HUES48 (cell line): ENCODE measurements around the gene KCNJ16.
"Not testable (repeated sequence)": the region's sequence is repeated elsewhere in the genome, so short reads cannot be mapped to it uniquely, and the experiment has no call there.

ENCODE experiments used
- H3K27ac ChIP-seq: one replicate; pipeline ENCODE4 v1.7.0; 2013; ENCODE audit warnings: low read depth, low read length, inconsistent platforms
- H3K27me3 ChIP-seq: 2 replicates; pipeline ENCODE4 v1.6.1; 2013; ENCODE audit warnings: mild to moderate bottlenecking, low read length; ENCODE audit not compliant: control insufficient read depth, insufficient read depth
- H3K36me3 ChIP-seq: 2 replicates; pipeline ENCODE4 v1.6.1; 2013; ENCODE audit warnings: low read length; ENCODE audit not compliant: control insufficient read depth, insufficient read depth
- H3K4me1 ChIP-seq: 2 replicates; pipeline ENCODE4 v1.6.1; 2013; ENCODE audit warnings: mild to moderate bottlenecking, low read length; ENCODE audit not compliant: control insufficient read depth, insufficient read depth
- H3K4me3 ChIP-seq: 2 replicates; pipeline ENCODE4 v1.5.1; 2013; ENCODE audit warnings: mild to moderate bottlenecking, low read depth, low read length
- H3K9ac ChIP-seq: 2 replicates; pipeline ENCODE4 v1.6.1; 2013; ENCODE audit warnings: mild to moderate bottlenecking, low read depth, low read length, moderate library complexity
- H3K9me3 ChIP-seq: 2 replicates; pipeline ENCODE4 v1.6.1; 2013; ENCODE audit warnings: low read length; ENCODE audit not compliant: control insufficient read depth, insufficient read depth

The KCNJ16 gene

DNA sequence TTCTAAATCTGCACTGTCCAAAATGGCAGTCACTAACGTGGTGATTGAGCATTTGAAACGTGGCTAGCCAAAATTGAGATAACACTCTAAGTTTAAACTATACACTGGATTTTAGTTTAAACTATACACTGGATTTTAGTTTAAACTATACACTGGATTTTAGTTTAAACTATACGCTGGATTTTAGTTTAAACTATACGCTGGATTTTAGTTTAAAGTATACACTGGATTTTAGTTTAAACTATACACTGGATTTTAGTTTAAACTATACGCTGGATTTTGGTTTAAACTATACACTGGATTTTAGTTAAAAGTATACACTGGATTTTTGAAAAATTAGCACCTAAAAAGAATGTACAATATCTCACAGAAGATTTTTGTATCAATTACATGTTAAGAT is 29.2 kb upstream of the KCNJ16 start:
- not testable (repeated sequence) for H3K4me1 ChIP-seq, H3K9me3 ChIP-seq, H3K27ac ChIP-seq, H3K36me3 ChIP-seq, H3K27me3 ChIP-seq, H3K9ac ChIP-seq, H3K4me3 ChIP-seq

DNA sequence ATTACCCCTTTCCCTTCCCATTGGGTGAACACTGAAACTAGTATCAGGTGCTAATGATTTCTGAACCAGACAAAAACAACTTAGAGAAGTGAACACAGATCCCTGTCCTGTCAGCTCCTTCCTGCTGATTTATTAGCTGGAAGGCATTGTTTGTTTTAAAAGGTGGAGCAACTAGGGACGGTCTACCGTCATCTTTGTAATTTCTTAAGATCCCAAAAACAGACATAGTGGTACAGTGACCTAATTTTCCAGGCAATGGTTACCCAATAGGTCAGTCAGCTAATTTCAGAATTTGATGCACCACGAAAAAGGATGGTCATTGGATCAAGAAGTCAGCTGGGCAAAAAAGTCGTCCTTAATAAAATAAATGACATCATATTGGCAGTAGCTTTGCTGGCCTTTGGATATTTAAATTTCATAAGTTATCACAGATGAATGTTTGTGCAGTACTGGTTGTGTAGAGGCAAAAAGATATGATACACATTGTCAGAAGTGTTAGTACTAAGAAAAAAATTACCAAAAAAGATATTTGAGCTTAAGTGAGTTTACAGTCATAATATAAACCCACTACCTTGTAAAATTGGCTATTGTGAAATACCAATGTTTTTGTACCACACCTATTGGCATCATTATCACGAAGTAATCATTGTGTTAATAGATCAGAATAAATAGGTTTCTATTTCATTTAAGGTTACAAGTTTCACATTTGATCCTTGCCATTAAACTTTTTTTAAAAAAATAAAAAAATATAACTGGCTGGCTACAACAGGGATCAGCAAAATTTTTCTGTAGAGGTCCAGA is 27.2 kb upstream of the KCNJ16 start:
- Histone ChIP-seq H3K9ac (no peak overlapping the region), H3K4me1 (no peaks in the 10 kb centered on the region), H3K9me3 (no peaks in the 10 kb centered on the region), H3K4me3 (no peak overlapping the region), H3K27me3 (no peaks in the 10 kb centered on the region), H3K36me3 (no peaks in the 10 kb centered on the region), H3K27ac (no peak overlapping the region)

DNA sequence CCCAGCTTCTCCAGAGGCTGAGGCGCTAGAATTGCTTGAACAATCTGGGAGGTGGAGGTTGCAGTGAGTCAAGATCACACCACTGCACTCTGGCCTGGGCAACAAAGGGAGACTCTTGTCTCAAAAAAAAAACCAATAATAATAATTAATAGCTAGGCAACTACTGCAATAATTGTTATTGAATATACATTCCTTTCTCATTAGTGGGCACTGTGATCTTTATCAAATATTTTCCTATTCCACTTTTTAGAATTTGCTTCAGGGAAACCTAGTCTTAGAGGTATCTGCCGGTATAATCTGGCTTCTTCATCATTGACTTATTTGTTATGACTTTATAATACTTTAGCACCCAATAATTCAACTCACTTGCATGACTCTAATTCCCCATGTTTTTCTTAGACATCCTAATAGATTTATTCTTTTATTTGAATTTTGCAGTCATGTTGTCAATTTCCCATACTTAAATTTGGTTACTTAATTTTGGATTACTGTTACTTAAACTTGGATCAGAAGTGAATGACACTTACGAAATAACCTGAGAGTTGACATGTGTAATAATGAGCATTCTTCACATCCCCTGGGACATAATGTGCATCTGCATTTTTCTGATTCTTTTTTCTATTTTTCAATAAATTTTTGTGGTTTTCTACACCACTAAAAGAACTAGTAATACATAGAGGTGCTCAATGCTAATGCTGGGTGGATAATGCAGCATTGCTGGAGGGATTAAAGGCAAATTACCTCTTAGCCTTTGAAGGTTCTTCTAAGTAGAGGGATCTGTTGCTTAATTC is 25.0 kb upstream of the KCNJ16 start:
- Histone ChIP-seq H3K9me3 (no peaks in the 10 kb centered on the region), H3K4me1 (peaks cover 5% of the 10 kb centered on the region), H3K4me3 (no peak overlapping the region), H3K27me3 (no peaks in the 10 kb centered on the region), H3K9ac (no peak overlapping the region), H3K36me3 (no peaks in the 10 kb centered on the region), H3K27ac (no peak overlapping the region)

DNA sequence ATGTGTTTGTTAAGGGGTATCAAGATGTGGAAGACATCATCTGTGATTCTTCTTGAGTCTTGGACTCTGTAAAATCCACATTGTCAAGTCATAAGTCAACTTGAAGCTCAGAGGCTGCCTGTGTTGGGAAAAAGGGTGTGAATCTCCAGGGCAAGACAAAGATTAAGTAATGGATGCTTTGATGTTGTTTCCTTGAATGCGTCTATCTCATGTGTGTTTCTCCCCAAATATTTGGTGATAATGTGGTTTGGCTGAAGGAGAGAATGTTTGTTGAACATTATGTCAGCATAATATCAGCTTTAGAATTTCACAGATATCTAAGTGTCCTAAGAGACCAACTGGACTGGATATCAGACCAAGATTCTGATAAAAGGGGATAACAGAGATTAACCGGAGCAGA is 24.1 kb upstream of the KCNJ16 start:
- Histone ChIP-seq H3K4me3 (no peak overlapping the region), H3K4me1 (peaks cover 13% of the 10 kb centered on the region), H3K27me3 (no peaks in the 10 kb centered on the region), H3K9me3 (no peaks in the 10 kb centered on the region), H3K9ac (no peak overlapping the region), H3K36me3 (no peaks in the 10 kb centered on the region), H3K27ac (no peak overlapping the region)

DNA sequence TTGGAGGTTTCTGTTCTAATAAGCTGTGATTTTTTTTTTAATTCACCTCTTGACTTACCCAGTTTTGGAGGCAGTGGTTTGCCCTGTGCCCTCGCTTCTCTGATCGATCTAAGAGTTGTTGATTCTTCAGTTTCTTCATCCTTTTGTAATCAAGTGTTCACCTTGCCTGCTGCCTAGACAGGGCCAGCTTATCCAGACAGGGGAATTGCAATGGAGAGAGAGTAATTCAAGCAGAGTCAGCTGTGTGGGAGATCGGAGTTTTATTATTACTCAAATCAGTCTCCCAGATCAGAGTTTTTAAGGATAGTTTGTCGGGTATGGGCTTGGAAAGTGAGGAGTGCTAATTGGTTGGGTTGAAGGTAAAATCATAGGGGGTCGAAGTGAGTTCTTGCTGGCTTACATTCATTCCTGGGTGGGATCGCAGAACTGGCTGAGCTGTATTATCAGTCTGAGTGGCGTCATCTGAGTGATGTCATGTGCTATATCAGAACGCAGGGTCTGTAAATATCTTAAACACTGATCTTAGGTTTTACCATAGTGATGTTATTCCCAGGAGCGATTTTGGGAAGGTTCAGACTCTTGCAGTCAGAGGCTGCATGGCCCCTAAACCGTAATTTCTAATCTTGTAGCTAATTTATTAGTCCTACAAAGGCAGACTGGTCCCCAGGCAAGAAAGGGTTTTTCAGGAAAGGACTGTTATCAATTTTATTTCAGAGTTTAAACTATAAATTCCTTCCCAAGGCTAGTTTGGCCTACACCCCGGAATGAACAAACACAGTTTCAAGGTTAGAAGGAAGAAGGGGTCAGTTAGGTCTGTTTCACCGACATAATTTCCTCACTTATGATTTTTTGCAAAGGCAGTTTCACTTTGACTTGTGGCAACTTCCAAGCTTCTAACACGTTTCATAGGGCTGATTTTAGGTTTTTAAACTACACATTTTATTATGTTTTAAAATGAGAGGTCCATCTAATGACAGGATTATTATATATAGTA is 21.5 kb upstream of the KCNJ16 start:
- Histone ChIP-seq H3K4me1 (peaks cover 13% of the 10 kb centered on the region), H3K4me3 (no peak overlapping the region), H3K9ac (no peak overlapping the region), H3K9me3 (no peaks in the 10 kb centered on the region), H3K36me3 (no peaks in the 10 kb centered on the region), H3K27me3 (no peaks in the 10 kb centered on the region), H3K27ac (no peak overlapping the region)

DNA sequence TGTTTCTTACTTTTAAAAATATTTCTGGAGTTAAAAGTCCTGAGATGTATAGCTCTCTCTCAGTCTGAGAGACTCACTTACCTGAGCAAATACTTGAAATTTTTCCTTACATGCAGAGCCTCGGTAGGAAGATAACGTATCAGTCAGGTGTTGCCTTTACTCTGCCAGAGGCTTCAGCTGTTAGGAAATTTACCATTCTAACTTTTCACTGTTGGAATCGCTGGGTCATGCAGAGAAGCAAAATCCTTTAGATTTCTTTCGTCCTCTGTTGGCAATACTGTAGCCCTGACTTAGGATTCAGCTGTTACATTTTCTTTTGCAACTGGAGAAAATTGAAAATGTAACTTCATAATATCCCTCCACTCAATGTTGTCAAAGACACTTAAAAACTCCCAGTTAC is 20.0 kb upstream of the KCNJ16 start:
- peaks cover 13% of the 10 kb centered on the region for H3K4me1 ChIP-seq

DNA sequence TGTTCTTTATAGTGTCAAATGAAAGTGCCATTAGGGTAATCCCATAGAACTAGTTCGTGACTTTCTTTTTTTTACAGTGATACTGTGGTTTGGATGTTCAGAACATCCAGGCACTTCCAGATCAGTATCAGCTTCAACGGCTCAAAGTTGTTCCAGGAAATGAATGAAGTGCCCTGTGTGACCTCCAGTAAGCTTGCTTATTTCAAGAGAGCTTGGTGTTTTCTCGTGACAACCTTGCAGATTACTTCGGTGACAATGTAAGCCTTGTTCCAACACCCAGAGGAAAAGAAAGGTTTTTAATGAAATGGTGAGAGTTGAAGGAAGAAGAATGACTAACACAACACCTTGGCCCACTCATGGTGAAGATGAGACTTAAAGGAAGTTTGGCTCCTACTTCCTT is 16.0 kb upstream of the KCNJ16 start:
- no peak overlapping the region for H3K9ac ChIP-seq
- no peaks in the 10 kb centered on the region for H3K27me3 ChIP-seq
- H3K27ac ChIP-seq: no peak overlapping the region
- H3K4me3 ChIP-seq: no peak overlapping the region
- H3K4me1 ChIP-seq: peaks cover 13% of the 10 kb centered on the region
- no peaks in the 10 kb centered on the region for H3K36me3 ChIP-seq
- no peaks in the 10 kb centered on the region for H3K9me3 ChIP-seq

More for the DNA sequence above, 20.0 kb upstream of the KCNJ16 start:
- H3K27me3 ChIP-seq: no peaks in the 10 kb centered on the region
- no peak overlapping the region for H3K9ac ChIP-seq
- no peaks in the 10 kb centered on the region for H3K9me3 ChIP-seq
- H3K36me3 ChIP-seq: no peaks in the 10 kb centered on the region
- no peak overlapping the region for H3K27ac ChIP-seq
- H3K4me3 ChIP-seq: no peak overlapping the region

DNA sequence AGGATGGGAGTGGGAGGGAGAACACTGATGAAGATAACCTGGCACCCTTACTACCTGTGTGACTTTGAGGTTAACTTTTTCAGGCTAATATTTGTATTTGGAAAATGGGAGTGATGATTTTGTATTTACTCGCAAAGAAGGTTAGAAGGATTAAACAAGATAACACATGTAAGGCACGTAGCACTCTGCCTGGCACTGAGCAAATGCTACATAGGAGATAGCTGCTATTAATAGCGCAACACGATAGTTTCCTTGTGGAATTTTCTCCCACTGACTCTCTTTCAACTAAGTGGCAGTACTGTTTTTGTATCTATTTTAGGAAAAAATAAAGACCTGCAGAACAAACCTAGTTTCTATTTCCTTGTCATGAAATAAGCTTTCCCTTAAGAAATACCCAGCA is 15.4 kb upstream of the KCNJ16 start:
- no peak overlapping the region for H3K9ac ChIP-seq
- H3K27me3 ChIP-seq: no peaks in the 10 kb centered on the region
- H3K9me3 ChIP-seq: no peaks in the 10 kb centered on the region
- H3K27ac ChIP-seq: no peak overlapping the region
- H3K4me1 ChIP-seq: peaks cover 11% of the 10 kb centered on the region
- no peak overlapping the region for H3K4me3 ChIP-seq
- H3K36me3 ChIP-seq: no peaks in the 10 kb centered on the region

DNA sequence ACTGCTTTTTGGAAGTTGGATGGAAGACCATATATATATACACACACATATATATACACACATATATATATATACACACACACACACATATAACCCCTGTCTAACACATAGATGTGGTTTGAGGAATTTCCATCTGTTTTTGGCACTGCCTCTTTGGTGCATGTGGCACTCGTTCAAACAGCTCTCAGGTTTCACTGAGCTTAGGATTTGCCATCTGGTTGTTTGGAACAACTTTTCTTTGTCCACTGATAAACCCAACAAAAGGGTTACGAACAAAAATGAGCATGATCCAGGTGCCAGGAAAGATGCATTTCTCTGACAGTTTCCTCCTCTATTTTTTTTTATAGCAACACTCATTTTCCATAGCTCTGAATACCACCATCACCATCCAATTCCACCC is 14.6 kb upstream of the KCNJ16 start:
- no peaks in the 10 kb centered on the region for H3K27me3 ChIP-seq
- H3K4me1 ChIP-seq: peaks cover 4% of the 10 kb centered on the region; the same call in 1 of the 2 replicates
- H3K9me3 ChIP-seq: no peaks in the 10 kb centered on the region
- no peak overlapping the region for H3K4me3 ChIP-seq
- H3K36me3 ChIP-seq: no peaks in the 10 kb centered on the region
- H3K9ac ChIP-seq: no peak overlapping the region
- no peak overlapping the region for H3K27ac ChIP-seq

DNA sequence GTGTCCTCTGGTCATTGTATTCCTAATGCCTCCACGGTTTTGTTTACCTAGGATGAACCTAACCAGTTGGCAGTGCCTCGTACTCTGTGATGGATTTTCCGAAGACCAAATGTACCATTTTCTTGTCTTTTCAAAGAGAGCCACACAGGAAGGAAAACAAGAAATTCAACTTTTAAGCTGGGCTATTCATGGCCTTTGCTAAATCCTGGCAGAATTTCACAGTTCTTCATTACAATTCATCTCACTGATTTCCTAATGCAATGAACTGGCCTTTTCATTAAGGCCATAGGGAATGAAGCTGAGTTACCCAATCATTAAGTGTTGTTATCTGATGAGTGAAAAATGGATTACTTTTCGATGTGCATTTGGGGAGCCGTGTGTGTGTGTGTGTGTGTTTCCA is 7.9 kb upstream of the KCNJ16 start:
- H3K4me1 ChIP-seq: peaks cover 10% of the 10 kb centered on the region
- no peaks in the 10 kb centered on the region for H3K27me3 ChIP-seq
- H3K4me3 ChIP-seq: no peak overlapping the region
- H3K9ac ChIP-seq: no peak overlapping the region
- no peak overlapping the region for H3K27ac ChIP-seq
- H3K9me3 ChIP-seq: no peaks in the 10 kb centered on the region
- H3K36me3 ChIP-seq: no peaks in the 10 kb centered on the region
